ENCODE results near the gene HLA-B.

HLA-B gene

GRCh38 chr6:31352683-31353383, 4.1 kb downstream of the HLA-B start:
- no peak for DNase-seq (ENCODE audit: low read depth)

- no peak for DNase-seq (ENCODE audit: low read depth)
Measured at GRCh38 chr6:31352310-31352682, 4.7 kb downstream of the HLA-B start.

GRCh38 chr6:31351401-31352309, 5.3 kb downstream of the HLA-B start:
- no peak for DNase-seq (ENCODE audit: low read depth)

- DNase-seq (ENCODE audit: low read depth): no peak
Measured at GRCh38 chr6:31351033-31351380, 6.0 kb downstream of the HLA-B start.

GRCh38 chr6:31350196-31351032, 6.6 kb downstream of the HLA-B start:
- no peak for DNase-seq (ENCODE audit: low read depth)

- DNase-seq (ENCODE audit: low read depth): no peak
Measured at GRCh38 chr6:31349301-31349700, 7.7 kb downstream of the HLA-B start.

GRCh38 chr6:31345026-31345730, 11.8 kb downstream of the HLA-B start:
- DNase-seq (ENCODE audit: low read depth): no peak

- no peak for DNase-seq (ENCODE audit: low read depth)
Measured at GRCh38 chr6:31340228-31340627, 16.8 kb downstream of the HLA-B start.

GRCh38 chr6:31339210-31339609, 17.8 kb downstream of the HLA-B start:
- no peak for DNase-seq (ENCODE audit: low read depth)

GRCh38 chr6:31336896-31337496, 20.0 kb downstream of the HLA-B start:
- DNase-seq (ENCODE audit: low read depth): no peak

- no peak for DNase-seq (ENCODE audit: low read depth)
Measured at GRCh38 chr6:31332637-31333602, 24.1 kb downstream of the HLA-B start.

- no peak for DNase-seq (ENCODE audit: low read depth)
Measured at GRCh38 chr6:31328355-31328960, 28.5 kb downstream of the HLA-B start.

GRCh38 chr6:31321820-31322219, 35.2 kb downstream of the HLA-B start:
- no peak for DNase-seq (ENCODE audit: low read depth)

GRCh38 chr6:31321005-31321707, 35.8 kb downstream of the HLA-B start:
- DNase-seq (ENCODE audit: low read depth): no peak

- no peak for DNase-seq (ENCODE audit: low read depth)
Measured at GRCh38 chr6:31317036-31317435, 39.9 kb downstream of the HLA-B start.

GRCh38 chr6:31309641-31310040, 47.3 kb downstream of the HLA-B start:
- no peak for DNase-seq (ENCODE audit: low read depth)

GRCh38 chr6:31308845-31309175, 48.2 kb downstream of the HLA-B start:
- no peak for DNase-seq (ENCODE audit: low read depth)

- DNase-seq (ENCODE audit: low read depth): peak; percentile 52
Measured at GRCh38 chr6:31308050-31308844, 48.7 kb downstream of the HLA-B start.

GRCh38 chr6:31307669-31308049, 49.3 kb downstream of the HLA-B start:
- no peak for DNase-seq (ENCODE audit: low read depth)
